GM21529 (cell line): ENCODE measurements around the gene GTF2A2.
"Not testable (repeated sequence)": the region's sequence is repeated elsewhere in the genome, so short reads cannot be mapped to it uniquely, and the experiment has no call there.

Experiments
- ATAC-seq: cut with Tn5 transposase; IDR thresholded peaks from one replicate; pipeline ENCODE4 v1.9.1; 2021; ENCODE audit not compliant: unreplicated experiment

GTF2A2 gene

GRCh38 chr15:59656897-59657634, at the start of gene GTF2A2:
TSS of gene GTF2A2 (minus strand) at chr15:59657515. CDS start at chr15:59652277, 5,238 bp downstream.
- ATAC-seq: peak; percentile 99

GRCh38 chr15:59703979-59704796, 46.9 kb upstream of the GTF2A2 start:
- no peak for ATAC-seq

GRCh38 chr15:59702351-59702750, 45.0 kb upstream of the GTF2A2 start:
- no peak for ATAC-seq

- no peak for ATAC-seq
These were observed 44.6 kb upstream of the GTF2A2 start for GRCh38 chr15:59701880-59702279.

GRCh38 chr15:59699810-59700431, 42.6 kb upstream of the GTF2A2 start:
- no peak for ATAC-seq

- ATAC-seq: not testable (repeated sequence)
These were observed 40.8 kb upstream of the GTF2A2 start for GRCh38 chr15:59698065-59698464.

- ATAC-seq: no peak
These were observed 39.0 kb upstream of the GTF2A2 start for GRCh38 chr15:59696332-59696731.

- ATAC-seq: no peak
These were observed 37.5 kb upstream of the GTF2A2 start for GRCh38 chr15:59694779-59695178.

GRCh38 chr15:59691194-59691805, 34.0 kb upstream of the GTF2A2 start:
- ATAC-seq: no peak

- ATAC-seq: no peak
These were observed 32.4 kb upstream of the GTF2A2 start for GRCh38 chr15:59689626-59690236.

- peak; percentile 82 for ATAC-seq
These were observed 31.7 kb upstream of the GTF2A2 start, which contains the start of gene BNIP2 for GRCh38 chr15:59688782-59689625. TSS of gene BNIP2 (minus strand) at chr15:59689320. CDS start at chr15:59682457, 6,863 bp downstream.

GRCh38 chr15:59688423-59688781, 31.1 kb upstream of the GTF2A2 start:
- ATAC-seq: peak; percentile 14

GRCh38 chr15:59687836-59688235, 30.5 kb upstream of the GTF2A2 start:
- no peak for ATAC-seq

GRCh38 chr15:59686389-59686788, 29.1 kb upstream of the GTF2A2 start:
- ATAC-seq: peak; percentile 23

- no peak for ATAC-seq
These were observed 28.5 kb upstream of the GTF2A2 start for GRCh38 chr15:59685737-59686297.

- ATAC-seq: no peak
These were observed 23.6 kb upstream of the GTF2A2 start for GRCh38 chr15:59680870-59681269.

- no peak for ATAC-seq
These were observed 23.0 kb upstream of the GTF2A2 start for GRCh38 chr15:59680346-59680745.

- no peak for ATAC-seq
These were observed 21.3 kb upstream of the GTF2A2 start for GRCh38 chr15:59678620-59679019.

- ATAC-seq: no peak
These were observed 20.9 kb upstream of the GTF2A2 start for GRCh38 chr15:59678172-59678571.

- no peak for ATAC-seq
These were observed 19.2 kb upstream of the GTF2A2 start for GRCh38 chr15:59676565-59676964.
